GM19324 (cell line): ENCODE results near the gene KMT5B.

Experiments used
- ATAC-seq: cut with Tn5 transposase; IDR thresholded peaks from one replicate; pipeline ENCODE4 v1.9.1; 2021; ENCODE audit warnings: mild to moderate bottlenecking, moderate library complexity; ENCODE audit not compliant: unreplicated experiment, low FRiP score

The KMT5B gene

DNA sequence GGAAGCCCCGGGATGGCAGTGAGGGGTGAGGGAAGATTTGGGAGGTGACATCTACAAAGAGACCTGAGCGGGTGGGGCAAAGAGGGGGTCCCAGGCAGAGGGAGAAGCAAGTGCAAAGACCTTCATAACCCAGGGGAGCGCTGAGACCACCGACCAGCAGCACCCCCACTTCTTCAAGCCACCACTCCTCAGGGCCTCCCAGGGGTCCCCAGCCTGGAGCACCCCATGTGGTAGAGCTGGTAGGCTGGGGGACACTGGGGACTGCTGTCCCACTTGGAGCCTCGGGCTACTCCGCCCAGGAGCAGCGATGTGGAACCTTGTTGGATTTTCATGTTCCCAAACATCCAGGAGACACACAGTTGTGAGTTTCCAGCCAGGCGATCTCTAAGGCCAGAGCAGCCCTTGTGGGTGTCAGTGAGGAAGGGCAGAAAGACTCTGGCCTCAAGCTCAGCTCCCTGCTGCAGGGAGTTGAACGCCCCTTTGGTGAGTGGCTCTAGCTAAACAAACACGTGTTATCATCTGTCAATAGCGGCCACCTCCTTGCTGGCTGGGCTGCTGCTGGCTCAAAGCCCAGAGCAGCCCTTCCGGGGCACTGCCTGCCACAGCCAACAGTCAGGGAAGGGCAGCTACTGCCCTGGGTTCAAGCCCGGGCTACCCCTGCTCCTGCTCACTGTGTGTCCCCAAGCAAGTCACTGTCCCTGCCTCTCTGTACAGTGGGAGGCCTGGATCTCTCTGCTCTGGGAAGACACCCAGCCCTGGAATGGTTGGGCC is 66.2 kb downstream of the KMT5B start:
- ATAC-seq: no peak

GRCh38 chr11:68146010-68146540 is 67.0 kb downstream of the KMT5B start:
- ATAC-seq: no peak

DNA sequence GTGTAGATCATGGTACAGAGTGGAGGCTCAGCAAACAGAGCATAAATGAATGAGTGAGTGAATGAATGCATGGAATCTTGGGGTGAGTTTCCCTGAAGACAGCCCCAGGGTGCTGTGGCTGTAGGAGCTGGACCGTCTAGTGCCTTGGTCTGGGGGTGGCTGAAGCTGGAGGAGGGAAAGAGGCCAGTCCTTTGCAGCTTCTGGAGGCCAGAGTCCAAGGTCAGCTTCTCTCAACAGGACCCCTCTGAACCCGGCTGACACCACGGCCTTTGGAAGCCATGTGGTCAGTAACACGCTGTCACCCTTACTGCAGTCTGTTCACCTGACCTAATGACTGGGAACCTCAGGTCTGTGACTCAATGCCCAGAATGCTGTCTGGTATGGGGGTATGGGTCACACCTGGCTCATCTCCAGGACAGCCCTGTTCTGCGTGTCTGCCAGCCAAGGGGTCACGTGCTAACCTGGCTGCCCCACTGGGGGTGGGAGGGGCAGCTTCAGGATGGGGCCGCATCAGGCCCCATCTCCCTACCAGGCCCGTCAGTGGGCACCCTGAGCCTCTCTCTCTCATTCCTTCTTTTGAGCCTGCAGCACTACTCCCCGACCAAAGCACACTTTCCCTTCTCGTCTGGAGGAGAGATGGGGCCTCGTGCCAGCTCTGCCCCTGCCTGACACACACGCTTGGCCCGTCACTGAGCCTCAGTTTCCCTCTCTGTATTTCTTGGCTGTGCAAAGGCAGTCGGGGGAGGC is 67.8 kb downstream of the KMT5B start:
- ATAC-seq: no peak

- no peak for ATAC-seq
These were observed 69.8 kb downstream of the KMT5B start for GRCh38 chr11:68143310-68143689.

GRCh38 chr11:68142441-68143309 is 70.4 kb downstream of the KMT5B start:
- no peak for ATAC-seq

- ATAC-seq: no peak
These were observed 71.1 kb downstream of the KMT5B start for GRCh38 chr11:68142028-68142412.

DNA sequence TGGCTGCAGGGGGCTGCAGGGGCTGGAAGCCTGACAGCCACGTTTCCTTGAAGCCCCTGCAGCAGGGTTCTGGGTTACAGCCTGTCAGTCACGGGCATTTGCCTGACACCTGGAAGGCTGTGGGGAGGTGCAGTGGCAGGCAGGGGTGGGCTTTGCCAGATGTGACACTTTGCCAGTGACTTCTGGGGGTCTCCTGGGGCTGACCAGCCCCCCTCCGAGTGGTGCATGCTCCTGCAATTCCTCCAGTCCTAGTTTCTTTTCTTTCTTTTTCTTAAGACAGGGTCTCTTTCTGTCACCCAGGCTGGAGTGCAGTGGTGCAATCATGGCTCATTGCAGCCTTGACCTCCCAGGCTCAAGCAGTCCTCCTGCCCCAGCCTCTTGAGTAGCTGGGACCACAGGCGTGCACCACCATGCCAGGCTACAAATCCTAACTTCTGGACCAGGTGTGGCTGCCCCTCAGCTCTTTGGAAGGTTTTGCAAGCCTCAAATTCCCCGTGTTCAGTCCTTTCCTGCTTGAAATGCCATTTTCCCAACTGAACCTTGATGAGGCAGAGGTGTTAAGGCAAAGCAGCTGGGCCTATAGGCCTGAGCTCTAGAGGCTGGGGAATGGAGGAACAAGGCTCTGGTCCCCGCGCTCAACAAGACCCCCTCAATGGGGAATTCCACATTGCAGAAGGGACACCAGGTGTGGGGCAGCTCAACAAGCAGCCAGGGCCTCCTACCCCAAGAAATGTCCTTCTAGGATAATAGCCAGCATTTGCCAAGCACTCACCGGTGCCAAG is 71.7 kb downstream of the KMT5B start:
- ATAC-seq: no peak

DNA sequence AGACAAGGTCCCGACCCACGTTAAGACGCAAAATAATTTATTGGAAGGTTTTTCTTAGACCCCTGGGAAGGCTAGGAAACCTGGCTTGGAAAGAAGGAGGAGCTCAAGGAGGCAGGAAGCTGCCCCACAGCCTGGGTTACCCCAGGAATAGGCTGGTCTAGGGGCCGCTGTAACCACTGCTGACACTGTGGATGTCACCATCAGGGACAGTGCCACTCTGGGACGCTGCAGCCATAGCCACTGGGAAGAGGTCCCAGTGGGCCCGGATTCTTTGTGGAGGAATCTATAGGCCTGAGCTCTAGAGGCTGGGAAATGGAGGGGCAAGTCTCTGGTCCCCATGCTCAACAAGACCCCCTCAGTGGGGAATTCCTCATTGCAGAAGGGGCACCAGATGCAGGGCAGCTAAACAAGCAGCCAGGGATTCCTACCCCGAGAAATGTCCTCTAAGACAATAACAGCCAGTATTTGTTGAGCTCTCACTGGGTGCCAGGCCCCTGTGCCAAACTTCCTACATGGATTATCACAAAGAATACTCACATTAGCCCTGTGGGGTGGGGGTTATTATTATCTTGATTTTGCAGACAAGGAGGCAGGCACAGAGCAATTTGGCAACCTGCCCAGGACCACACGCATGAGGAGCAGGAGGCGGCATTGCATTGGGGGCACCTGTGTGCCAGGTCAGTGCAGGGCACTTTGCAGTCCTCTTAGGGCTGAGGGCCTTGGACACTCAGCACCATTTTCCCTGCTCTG is 72.4 kb downstream of the KMT5B start:
- ATAC-seq: no peak

DNA sequence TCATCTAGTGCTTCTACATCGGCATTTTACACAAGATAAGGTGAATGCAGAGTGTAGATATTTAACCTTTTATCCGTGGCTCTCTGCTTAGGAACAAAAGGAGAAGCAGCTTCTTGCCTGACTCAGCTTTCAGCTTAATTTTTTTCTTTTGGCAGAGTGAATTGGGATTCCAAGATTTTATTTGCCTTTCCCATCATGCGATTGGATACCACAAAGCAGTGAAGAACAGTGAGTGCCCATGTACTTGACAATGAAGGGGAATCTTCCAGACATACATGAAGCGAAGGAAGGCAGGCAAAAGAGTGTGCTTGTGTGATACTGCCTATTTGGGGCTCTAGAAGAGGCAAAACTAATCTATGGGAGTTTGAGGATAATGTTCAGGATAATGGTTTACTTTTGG is 74.9 kb downstream of the KMT5B start:
- no peak for ATAC-seq

DNA sequence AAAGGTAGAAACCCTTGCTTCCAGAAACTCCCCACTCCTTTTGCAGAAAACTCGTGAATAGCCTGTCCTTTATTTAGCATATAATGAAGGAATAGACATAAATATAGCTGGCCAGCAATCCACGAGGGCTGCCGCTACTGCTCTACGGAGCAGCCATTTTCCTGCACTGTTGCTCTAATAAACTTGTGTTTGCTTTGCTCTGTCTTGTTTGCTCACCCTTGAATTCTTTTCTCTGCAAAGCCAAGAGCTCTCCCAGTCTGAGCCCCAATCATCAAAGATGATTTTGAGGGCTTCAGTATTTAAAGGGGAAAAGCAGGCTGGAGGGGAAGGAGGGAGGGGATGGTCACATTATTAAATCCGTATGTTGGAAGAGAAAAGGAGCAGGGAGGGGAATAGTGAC is 75.3 kb downstream of the KMT5B start:
- ATAC-seq: no peak

DNA sequence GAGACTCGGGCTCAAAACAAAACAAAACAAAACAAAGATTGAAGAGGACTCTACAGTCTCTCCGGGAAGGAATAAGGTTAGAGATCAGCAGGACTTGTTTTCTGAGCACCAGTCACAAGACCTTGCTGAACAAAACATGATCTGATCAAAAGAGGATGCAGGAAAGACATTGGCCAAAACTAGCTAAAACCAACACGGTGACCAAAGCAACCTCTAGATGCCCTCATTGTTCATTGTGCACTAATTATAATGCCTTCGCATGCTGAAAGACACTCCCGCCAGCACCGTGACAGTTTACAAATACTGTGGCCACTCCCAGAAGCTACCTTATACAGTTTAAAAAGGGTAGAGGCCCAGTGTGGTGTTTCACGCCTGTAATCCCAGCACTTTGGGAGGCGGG is 76.2 kb downstream of the KMT5B start:
- no peak for ATAC-seq

- no peak for ATAC-seq
These were observed 77.9 kb downstream of the KMT5B start for GRCh38 chr11:68135161-68135560.

DNA sequence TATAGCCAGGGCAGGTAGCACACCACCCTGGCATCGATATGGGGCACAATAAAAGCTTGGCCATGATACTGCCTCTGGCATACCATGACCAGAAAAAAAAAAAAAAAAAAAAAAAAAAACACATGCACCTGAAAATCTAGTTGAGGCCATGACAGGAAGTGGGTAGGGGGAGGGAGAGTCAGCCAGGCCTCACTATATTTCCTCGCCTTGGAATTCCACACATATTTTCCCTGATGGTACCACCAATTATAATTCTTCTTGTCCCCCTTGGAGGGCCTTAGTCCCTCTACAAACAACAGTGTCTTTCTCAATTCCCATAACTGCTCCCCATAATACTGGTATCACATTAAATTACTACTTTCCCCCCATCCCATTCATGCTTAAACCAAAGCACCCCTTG is 79.3 kb downstream of the KMT5B start:
- no peak for ATAC-seq

DNA sequence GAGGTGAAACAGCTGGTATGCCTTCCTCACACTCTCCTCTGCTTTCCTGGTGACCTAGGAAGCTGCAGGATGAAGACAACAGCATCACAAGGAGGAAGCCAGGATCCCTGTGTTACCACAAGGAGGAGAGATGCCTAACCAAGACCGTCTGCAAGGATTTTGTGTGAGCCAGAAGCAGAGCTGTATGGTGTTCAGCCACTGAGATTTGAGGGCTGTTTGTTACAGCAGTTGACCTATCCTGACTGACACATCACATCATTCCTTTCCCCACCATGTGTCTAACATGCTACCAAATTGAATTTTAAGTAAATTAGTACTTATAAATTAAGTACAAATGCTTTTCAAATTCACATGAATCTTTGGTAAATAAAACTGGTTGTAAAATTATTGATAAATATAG is 83.0 kb downstream of the KMT5B start:
- ATAC-seq: no peak

- ATAC-seq: no peak
These were observed 84.3 kb downstream of the KMT5B start for GRCh38 chr11:68128682-68129327.

DNA sequence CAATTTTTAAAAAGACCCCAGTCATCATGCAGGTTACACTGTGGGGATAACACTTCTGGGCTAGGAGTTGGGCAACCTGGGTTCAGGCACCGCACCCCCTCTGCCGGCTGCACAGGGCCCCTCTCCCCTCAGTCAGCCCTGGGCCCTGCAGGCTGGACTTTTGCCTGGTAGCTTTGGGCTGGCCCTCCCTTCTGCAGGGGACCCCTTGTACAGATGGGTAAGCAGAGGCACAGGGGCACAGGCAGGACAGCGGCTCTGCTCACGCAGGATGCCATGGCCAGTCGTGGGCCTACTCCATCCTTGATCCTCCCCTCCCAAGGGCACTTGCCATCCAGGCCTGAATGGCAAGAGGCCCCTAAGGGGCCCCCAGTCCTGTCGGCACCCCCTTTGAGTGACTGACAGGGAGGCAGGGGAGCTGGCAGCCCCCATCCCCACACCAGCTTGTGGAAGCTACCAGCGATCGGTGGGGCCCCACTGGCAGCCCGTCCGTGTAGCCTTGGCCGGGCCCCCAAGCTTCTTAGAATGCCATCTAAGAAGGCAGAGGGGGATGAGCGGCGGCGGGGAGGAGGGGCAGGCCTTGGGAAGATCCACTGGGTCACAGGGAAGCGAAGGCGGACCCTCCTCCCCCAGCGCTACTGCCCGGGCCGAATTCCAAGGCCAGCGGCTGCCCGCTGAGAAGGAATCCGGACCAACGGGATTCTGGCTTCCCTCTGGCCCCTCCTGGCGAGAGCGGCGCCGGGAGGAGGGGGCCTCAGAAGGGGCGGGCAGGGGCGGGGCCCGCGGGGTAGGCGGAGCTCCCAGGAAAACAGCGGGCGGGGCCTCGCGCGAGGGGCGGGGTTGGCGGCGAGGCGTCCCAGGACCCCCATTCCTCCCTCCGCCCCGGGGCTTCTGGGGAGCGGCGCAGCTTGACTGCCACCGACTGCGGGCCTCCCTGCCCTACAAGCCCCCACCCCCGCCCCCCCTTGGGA is 85.1 kb downstream of the KMT5B start:
- no peak for ATAC-seq

- no peak for ATAC-seq
These were observed 87.9 kb downstream of the KMT5B start for GRCh38 chr11:68125164-68125563.
